ENCODE measurements around the gene LBHD2. TPM values are rescaled to one million over a fixed set of nuclear protein-coding genes. Genes with fewer than 3 reads are reported as not detected.

The LBHD2 gene
- total RNA-seq, 1 donor from 2014 or later: not detected

DNA sequence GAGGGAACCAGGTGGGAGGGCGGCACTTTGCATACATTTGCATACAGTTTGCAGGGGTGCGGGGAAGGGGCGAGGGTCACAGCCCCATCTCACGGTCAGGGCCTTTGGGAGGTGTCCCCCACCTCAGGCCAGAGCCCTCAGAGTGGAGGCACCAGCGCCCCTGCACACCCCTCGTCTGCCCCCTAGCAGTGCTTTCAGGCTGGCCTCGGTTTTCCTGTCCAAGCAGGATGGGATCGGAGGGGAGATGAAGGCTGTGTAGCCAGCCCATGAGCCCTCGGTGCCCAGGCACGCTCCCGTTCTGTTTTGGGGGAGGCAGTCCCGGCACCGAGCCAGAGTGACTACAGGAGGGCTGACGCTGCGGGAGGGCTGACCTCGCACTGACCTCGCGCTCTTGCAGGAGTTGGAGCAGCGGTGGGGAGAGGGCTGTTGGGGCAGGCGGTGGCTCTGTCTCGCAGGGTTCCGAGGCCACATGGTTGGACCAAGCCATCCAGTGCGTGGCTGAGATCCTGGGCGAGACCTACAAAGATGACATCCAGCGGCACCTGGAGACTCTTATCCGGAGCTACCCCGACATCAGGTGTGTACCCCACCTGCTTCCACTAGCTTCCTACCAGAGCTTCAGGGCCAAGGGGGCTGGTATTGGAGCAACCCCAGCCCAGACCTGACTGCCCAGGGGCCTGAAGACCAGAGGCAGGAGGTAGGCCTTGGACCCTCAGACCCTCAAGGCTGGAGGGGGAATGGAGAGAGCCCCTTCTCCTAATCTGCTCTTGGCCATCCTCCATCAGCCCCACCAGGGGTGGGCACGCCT is 24.1 kb downstream of the LBHD2 start:
- no peaks in the 10 kb centered on the region for H3K36me3 Mint-ChIP-seq (ENCODE audit: low read depth, unreplicated experiment)
- no peaks in the 10 kb centered on the region for H3K9me3 Mint-ChIP-seq (ENCODE audit: unreplicated experiment)
- no peak for DNase-seq (ENCODE audit: low spot score)
- peaks cover 13% of the 10 kb centered on the region for H3K4me1 Mint-ChIP-seq (ENCODE audit: unreplicated experiment)
- H3K27ac Mint-ChIP-seq (ENCODE audit: unreplicated experiment): no peak overlapping the region
- no peak overlapping the region for H3K4me3 Mint-ChIP-seq (ENCODE audit: unreplicated experiment)
- TF ChIP-seq, protein P1, sequence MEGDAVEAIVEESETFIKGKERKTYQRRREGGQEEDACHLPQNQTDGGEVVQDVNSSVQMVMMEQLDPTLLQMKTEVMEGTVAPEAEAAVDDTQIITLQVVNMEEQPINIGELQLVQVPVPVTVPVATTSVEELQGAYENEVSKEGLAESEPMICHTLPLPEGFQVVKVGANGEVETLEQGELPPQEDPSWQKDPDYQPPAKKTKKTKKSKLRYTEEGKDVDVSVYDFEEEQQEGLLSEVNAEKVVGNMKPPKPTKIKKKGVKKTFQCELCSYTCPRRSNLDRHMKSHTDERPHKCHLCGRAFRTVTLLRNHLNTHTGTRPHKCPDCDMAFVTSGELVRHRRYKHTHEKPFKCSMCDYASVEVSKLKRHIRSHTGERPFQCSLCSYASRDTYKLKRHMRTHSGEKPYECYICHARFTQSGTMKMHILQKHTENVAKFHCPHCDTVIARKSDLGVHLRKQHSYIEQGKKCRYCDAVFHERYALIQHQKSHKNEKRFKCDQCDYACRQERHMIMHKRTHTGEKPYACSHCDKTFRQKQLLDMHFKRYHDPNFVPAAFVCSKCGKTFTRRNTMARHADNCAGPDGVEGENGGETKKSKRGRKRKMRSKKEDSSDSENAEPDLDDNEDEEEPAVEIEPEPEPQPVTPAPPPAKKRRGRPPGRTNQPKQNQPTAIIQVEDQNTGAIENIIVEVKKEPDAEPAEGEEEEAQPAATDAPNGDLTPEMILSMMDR (IDR thresholded peaks at IDR 0.05; ENCODE audit: unreplicated experiment): no peak
- peaks cover 9% of the 10 kb centered on the region for H3K27me3 Mint-ChIP-seq (ENCODE audit: unreplicated experiment)

DNA sequence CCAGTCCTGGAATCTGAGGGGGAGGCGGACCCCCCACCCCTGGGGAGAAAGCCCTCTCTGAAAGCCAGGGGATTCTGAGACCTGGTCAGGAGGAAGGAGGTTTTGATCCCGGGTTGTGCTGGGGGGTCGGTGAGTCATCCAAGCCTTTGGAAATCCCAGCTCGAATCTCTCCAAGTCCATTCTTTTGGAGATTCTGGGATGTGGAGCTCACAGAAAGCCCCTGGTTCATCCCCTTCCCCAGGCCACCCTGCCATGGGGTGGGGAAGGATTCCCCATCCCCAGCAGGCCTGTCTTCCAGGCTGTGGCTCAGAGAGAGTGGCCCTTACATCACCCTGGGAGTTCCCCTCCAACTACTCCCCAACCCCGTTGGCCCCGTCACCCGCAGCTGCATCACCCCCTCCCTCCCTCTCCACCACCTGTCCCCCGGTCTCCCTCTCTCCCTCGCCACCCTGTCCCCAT is 24.8 kb downstream of the LBHD2 start:
- Mint-ChIP-seq H3K9me3 (ENCODE audit: unreplicated experiment) (no peaks in the 10 kb centered on the region), H3K27ac (ENCODE audit: unreplicated experiment) (no peak overlapping the region), H3K4me1 (ENCODE audit: unreplicated experiment) (peaks cover 10% of the 10 kb centered on the region), H3K27me3 (ENCODE audit: unreplicated experiment) (peaks cover 7% of the 10 kb centered on the region), H3K36me3 (ENCODE audit: low read depth, unreplicated experiment) (no peaks in the 10 kb centered on the region), H3K4me3 (ENCODE audit: unreplicated experiment) (no peak overlapping the region)
- no peak for DNase-seq (ENCODE audit: low spot score)
- TF ChIP-seq, protein P1 (IDR thresholded peaks at IDR 0.05; ENCODE audit: unreplicated experiment): no peak

DNA sequence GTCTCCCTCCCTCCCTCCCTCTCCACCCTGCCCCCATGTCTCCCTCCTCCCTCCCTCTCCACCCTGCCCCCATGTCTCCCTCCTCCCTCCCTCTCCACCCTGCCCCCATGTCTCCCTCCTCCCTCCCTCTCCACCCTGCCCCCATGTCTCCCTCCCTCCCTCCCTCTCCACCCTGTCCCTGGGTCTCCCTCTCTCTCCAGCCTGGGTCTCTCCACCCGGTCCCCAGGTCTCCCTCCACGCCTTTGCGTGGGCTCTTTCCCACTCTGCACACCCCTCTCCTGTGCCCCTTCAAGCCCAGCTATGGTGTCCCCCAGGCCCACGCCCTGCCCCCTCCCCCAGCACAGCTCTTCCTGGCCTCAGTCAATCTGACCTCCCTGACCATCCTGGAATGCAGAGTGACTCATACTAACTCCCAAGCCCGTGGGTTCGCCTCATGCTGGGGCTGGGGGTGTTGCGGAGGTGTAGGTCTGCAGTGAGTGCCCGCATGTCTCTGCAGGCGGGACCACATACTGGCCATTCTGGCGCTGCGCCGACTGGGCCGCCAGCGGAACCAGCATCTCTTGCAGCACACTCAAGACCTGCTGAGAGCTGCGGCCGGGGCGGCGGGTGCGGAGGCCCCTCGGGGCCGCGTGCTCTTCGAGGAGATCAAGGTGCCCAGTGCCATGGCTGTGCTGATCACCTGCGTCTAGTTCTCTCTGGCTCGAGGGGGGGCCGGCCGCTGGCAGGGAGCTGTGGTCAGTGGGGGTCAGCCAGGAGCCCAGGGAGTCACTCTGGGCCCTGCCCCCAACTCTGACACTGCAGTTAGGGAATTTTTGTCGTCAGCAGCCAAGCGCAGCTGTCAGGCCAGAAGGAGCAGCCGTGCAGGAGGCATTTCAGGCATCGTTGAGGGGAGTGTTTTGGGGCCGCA is 25.8 kb downstream of the LBHD2 start:
- TF ChIP-seq, protein P1 (IDR thresholded peaks at IDR 0.05; ENCODE audit: unreplicated experiment): no peak
- Mint-ChIP-seq H3K4me3 (ENCODE audit: unreplicated experiment) (no peak overlapping the region), H3K27me3 (ENCODE audit: unreplicated experiment) (peaks cover 7% of the 10 kb centered on the region), H3K27ac (ENCODE audit: unreplicated experiment) (no peak overlapping the region), H3K9me3 (ENCODE audit: unreplicated experiment) (no peaks in the 10 kb centered on the region), H3K36me3 (ENCODE audit: low read depth, unreplicated experiment) (no peaks in the 10 kb centered on the region), H3K4me1 (ENCODE audit: unreplicated experiment) (peaks cover 10% of the 10 kb centered on the region)
- DNase-seq (ENCODE audit: low spot score): no peak

DNA sequence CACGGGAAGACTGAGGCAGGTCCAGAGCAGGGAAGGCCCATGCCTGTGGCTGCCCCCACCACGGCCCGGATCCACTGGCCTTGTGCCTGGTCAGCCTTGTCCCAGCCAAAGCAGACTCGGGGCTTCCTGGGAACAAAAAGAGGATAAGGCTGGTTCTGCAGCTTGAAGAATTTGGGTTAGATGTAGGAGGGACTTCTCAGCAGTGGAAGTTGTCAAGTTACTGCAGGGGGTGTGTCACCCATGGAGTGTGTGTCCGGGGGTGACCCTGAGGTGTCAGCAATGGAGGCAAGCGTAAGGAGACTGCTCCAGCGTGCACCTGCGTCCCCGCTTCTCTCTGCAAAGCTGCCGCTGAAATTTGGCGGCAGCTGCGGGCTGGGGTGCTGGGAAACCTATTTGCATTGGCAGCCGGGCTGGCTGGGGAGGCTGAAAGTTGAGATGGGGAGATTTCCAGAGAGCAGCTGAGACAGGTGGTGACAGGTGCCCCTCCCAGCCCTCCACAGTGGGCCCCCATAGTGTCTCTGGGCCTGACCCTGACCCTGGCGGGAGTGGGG is 26.7 kb downstream of the LBHD2 start:
- Mint-ChIP-seq H3K4me1 (ENCODE audit: unreplicated experiment) (peaks cover 7% of the 10 kb centered on the region), H3K27ac (ENCODE audit: unreplicated experiment) (no peak overlapping the region)

More for the DNA sequence above, 26.7 kb downstream of the LBHD2 start:
- Mint-ChIP-seq H3K27me3 (ENCODE audit: unreplicated experiment) (peaks cover 4% of the 10 kb centered on the region), H3K36me3 (ENCODE audit: low read depth, unreplicated experiment) (no peaks in the 10 kb centered on the region), H3K4me3 (ENCODE audit: unreplicated experiment) (no peak overlapping the region), H3K9me3 (ENCODE audit: unreplicated experiment) (no peaks in the 10 kb centered on the region)
- no peak for DNase-seq (ENCODE audit: low spot score)
- TF ChIP-seq, protein P1 (IDR thresholded peaks at IDR 0.05; ENCODE audit: unreplicated experiment): no peak
